Measurements from ENCODE around the gene EPHB3. TPM values are rescaled to one million over a fixed set of nuclear protein-coding genes. Genes with fewer than 3 reads are reported as not detected.
A peak's percentile ranks its signal among the peaks of the same experiment; 100 is the strongest.

Gene EPHB3
- polyA plus RNA-seq, 3 donors: 0.71 to 1.2 (median 0.80) TPM

DNA sequence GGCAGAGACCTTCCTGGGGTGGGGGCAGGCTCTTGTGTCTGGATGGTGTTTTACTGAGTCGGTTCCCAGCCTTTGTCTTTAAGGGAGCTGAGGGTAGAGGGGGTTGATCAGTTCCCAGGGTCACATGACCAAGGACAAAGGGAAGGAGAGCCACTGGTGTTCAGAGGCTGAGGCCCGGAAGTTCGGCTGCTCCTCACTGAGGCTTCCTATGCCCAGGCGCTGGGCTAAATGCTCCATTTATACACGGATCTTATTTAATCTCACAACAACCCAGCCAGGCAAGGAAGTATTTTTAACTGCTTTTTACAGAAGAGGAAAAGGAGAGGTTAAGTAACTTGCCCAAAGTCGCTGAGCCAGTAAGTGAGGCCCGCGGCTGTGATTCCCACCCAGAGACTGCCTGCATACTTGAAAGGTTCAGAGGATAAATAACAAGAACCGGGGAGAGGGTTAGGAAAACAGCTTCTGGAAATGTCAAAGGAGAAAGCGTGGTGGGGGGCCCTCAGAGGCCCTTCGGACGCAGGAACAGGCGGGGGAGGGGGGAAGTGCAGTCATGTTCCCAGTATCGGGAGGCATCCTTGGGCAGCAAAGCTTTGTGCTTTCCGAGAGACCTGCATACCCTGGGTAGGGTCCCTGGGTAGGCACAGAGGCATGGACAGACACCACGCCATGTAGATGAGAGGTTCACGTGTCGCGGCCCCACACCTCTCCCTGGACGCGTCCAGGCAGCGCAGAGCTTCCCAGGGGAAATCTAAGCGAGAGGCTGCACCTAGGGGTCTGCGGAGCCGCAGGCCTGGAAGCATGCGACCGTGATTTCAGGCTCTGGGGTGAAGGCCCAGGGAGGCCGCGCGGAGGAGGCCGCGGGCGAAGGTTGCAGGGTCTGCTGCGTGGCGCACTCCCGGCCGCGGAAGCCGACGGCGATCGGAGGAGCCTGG, 21.3 kb downstream of the EPHB3 start:
- Histone ChIP-seq H4K20me1 (ENCODE audit: insufficient read depth, low read length) (no peaks in the 10 kb centered on the region), H3K9ac (ENCODE audit: insufficient read depth, low read length, poor library complexity, severe bottlenecking) (peak overlapping the region; percentile 53), H3K27me3 (ENCODE audit: control insufficient read depth in 2 of 2, insufficient read depth in 2 of 2, low read length in 2 of 2) (peaks cover 0 to 11% of the 10 kb centered on the region in 2 donors), H3K27ac (ENCODE audit: low read depth in 1 of 2, low read length in 2 of 2) (no peak overlapping the region), H3K79me2 (ENCODE audit: insufficient read depth, low read length) (no peaks in the 10 kb centered on the region), H3K9me3 (replicated peaks in 1 of 2; ENCODE audit: control insufficient read depth in 1 of 2, insufficient read depth in 1 of 2, low read length in 2 of 2) (no peaks in the 10 kb centered on the region), H3K36me3 (replicated peaks in 1 of 2; ENCODE audit: control insufficient read depth in 1 of 2, insufficient read depth in 2 of 2, low read length in 2 of 2) (peaks cover 7 to 22% of the 10 kb centered on the region in 2 donors), H3K4me2 (replicated peaks; ENCODE audit: extremely low read depth, low read length, poor library complexity, severe bottlenecking) (peak overlapping the region; percentile 86), H3K4me1 (ENCODE audit: control insufficient read depth in 1 of 2, insufficient read depth in 2 of 2, low read length in 2 of 2) (peaks cover 58 to 78% of the 10 kb centered on the region in 2 donors), H3K4me3 (replicated peaks in 1 of 3; ENCODE audit: low read depth in 2 of 3, low read length in 3 of 3) (peak overlapping the region in 2 of 3 experiments; percentile 12 to 72), H2AFZ (ENCODE audit: insufficient read depth, low read depth, low read length, poor library complexity, severe bottlenecking) (peak overlapping the region; percentile 69)
- TF ChIP-seq, protein P1, sequence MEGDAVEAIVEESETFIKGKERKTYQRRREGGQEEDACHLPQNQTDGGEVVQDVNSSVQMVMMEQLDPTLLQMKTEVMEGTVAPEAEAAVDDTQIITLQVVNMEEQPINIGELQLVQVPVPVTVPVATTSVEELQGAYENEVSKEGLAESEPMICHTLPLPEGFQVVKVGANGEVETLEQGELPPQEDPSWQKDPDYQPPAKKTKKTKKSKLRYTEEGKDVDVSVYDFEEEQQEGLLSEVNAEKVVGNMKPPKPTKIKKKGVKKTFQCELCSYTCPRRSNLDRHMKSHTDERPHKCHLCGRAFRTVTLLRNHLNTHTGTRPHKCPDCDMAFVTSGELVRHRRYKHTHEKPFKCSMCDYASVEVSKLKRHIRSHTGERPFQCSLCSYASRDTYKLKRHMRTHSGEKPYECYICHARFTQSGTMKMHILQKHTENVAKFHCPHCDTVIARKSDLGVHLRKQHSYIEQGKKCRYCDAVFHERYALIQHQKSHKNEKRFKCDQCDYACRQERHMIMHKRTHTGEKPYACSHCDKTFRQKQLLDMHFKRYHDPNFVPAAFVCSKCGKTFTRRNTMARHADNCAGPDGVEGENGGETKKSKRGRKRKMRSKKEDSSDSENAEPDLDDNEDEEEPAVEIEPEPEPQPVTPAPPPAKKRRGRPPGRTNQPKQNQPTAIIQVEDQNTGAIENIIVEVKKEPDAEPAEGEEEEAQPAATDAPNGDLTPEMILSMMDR (IDR thresholded peaks at IDR 0.05): no peak
- intact Hi-C loops (cut with micrococcal nuclease): loop anchor here in 1 of 2 donors (10.0 kb wide), 1 partner anchor 132 kb away; the partner anchor contains the start of gene MAGEF1
- peaks cover 25 to 32% (median 29%) of the 10 kb centered on the region in 3 donors for H3K27me3 Mint-ChIP-seq (ENCODE audit: low read depth in 3 of 3)
- DNase-seq: no peak
- H3K4me3 Mint-ChIP-seq: peak overlapping the region; percentile 78 to 91
- peaks cover 51% of the 10 kb centered on the region for H3K4me1 Mint-ChIP-seq
- H3K27ac Mint-ChIP-seq: peak overlapping the region in 1 of 7 donors; percentile 55
- H3K36me3 Mint-ChIP-seq: peaks cover 22 to 44% of the 10 kb centered on the region in 2 donors
- peaks cover 0 to 6% (median 0%) of the 10 kb centered on the region in 7 donors for H3K9me3 Mint-ChIP-seq
- WGBS (ENCODE audit: insufficient coverage): 30% methylated on average over 39 of the region's 42 CpGs

GRCh38 chr3:184583578-184584451, 22.2 kb downstream of the EPHB3 start:
- Mint-ChIP-seq H3K4me3 (peak overlapping the region; percentile 66 to 69), H3K9me3 (peaks cover 0 to 6% (median 0%) of the 10 kb centered on the region in 7 donors), H3K4me1 (peaks cover 47% of the 10 kb centered on the region), H3K27me3 (ENCODE audit: low read depth in 3 of 3) (peaks cover 19 to 29% (median 27%) of the 10 kb centered on the region in 3 donors), H3K36me3 (peaks cover 15 to 35% of the 10 kb centered on the region in 2 donors), H3K27ac (no peak overlapping the region)
- Histone ChIP-seq H3K4me2 (replicated peaks; ENCODE audit: extremely low read depth, low read length, poor library complexity, severe bottlenecking) (peak overlapping the region; percentile 86), H3K4me3 (replicated peaks in 1 of 3; ENCODE audit: low read depth in 2 of 3, low read length in 3 of 3) (peak overlapping the region in 2 of 3 experiments; percentile 18 to 72), H3K9me3 (replicated peaks in 1 of 2; ENCODE audit: control insufficient read depth in 1 of 2, insufficient read depth in 1 of 2, low read length in 2 of 2) (no peaks in the 10 kb centered on the region), H3K27me3 (ENCODE audit: control insufficient read depth in 2 of 2, insufficient read depth in 2 of 2, low read length in 2 of 2) (peaks cover 0 to 11% of the 10 kb centered on the region in 2 donors), H3K36me3 (replicated peaks in 1 of 2; ENCODE audit: control insufficient read depth in 1 of 2, insufficient read depth in 2 of 2, low read length in 2 of 2) (peaks cover 6 to 17% of the 10 kb centered on the region in 2 donors), H4K20me1 (ENCODE audit: insufficient read depth, low read length) (no peaks in the 10 kb centered on the region), H3K27ac (ENCODE audit: low read depth in 1 of 2, low read length in 2 of 2) (no peak overlapping the region), H3K4me1 (ENCODE audit: control insufficient read depth in 1 of 2, insufficient read depth in 2 of 2, low read length in 2 of 2) (peaks cover 57 to 76% of the 10 kb centered on the region in 2 donors), H3K79me2 (ENCODE audit: insufficient read depth, low read length) (no peaks in the 10 kb centered on the region), H2AFZ (ENCODE audit: insufficient read depth, low read depth, low read length, poor library complexity, severe bottlenecking) (peak overlapping the region; percentile 69), H3K9ac (ENCODE audit: insufficient read depth, low read length, poor library complexity, severe bottlenecking) (peak overlapping the region; percentile 53)
- 2% methylated on average over 66 of the region's 80 CpGs for WGBS (ENCODE audit: insufficient coverage)
- intact Hi-C loops (cut with micrococcal nuclease): loop anchor here in 1 of 2 donors (10.0 kb wide), 1 partner anchor 131 kb away; the partner anchor contains the start of gene MAGEF1
- TF ChIP-seq, protein P1 (IDR thresholded peaks at IDR 0.05): peak; percentile 26
- no peak for DNase-seq
